Measurements from ENCODE around the gene COL27A1.

DNA sequence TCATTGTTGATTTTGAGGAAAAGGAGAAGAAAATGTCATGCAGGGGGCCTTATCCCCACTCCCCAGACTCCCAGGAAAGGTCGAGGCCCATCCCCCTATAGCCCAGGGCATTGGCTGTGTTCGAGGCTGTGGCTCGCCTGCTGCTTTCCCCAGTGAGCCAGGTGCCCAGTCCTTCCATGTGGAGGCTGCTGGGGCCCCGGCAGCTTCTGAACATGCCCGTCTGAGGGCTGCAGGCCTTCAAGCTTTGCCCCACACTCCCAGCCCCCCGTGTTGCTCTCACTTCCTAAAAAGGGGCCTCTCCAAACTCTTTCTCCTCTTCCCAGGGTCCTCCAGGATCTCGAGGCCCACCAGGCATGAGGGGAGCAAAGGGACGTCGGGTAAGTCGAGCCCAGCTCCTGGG is 102.9 kb downstream of the COL27A1 start:
- TF ChIP-seq, protein P1, sequence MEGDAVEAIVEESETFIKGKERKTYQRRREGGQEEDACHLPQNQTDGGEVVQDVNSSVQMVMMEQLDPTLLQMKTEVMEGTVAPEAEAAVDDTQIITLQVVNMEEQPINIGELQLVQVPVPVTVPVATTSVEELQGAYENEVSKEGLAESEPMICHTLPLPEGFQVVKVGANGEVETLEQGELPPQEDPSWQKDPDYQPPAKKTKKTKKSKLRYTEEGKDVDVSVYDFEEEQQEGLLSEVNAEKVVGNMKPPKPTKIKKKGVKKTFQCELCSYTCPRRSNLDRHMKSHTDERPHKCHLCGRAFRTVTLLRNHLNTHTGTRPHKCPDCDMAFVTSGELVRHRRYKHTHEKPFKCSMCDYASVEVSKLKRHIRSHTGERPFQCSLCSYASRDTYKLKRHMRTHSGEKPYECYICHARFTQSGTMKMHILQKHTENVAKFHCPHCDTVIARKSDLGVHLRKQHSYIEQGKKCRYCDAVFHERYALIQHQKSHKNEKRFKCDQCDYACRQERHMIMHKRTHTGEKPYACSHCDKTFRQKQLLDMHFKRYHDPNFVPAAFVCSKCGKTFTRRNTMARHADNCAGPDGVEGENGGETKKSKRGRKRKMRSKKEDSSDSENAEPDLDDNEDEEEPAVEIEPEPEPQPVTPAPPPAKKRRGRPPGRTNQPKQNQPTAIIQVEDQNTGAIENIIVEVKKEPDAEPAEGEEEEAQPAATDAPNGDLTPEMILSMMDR (optimal IDR thresholded peaks at IDR 0.05 in 1 of 3, IDR thresholded peaks at IDR 0.05 in 1 of 3, conservative IDR thresholded peaks at IDR 0.05 in 1 of 3; ENCODE audit: extremely low read depth in 1 of 3, insufficient read depth in 2 of 3, low read length in 3 of 3), result no peak
- no peak for TF ChIP-seq EZH2 (IDR thresholded peaks at IDR 0.05; ENCODE audit: low read length)

All from keratinocyte (primary cell).